Measurements from ENCODE around the gene SLC6A9.

The SLC6A9 gene

GRCh38 chr1:44029260-44029910, 1.9 kb downstream of the SLC6A9 start:
- DNase-seq (ENCODE audit: low read depth): no peak

GRCh38 chr1:44027320-44027719, 3.9 kb downstream of the SLC6A9 start:
- DNase-seq (ENCODE audit: low read depth): no peak

GRCh38 chr1:44025816-44026215, 5.4 kb downstream of the SLC6A9 start:
- DNase-seq (ENCODE audit: low read depth): no peak

GRCh38 chr1:44024903-44025525, 6.2 kb downstream of the SLC6A9 start:
- no peak for DNase-seq (ENCODE audit: low read depth)

- DNase-seq (ENCODE audit: low read depth): no peak
Measured at GRCh38 chr1:44024031-44024902, 7.0 kb downstream of the SLC6A9 start.

- DNase-seq (ENCODE audit: low read depth): no peak
Measured at GRCh38 chr1:44021581-44022321, 9.5 kb downstream of the SLC6A9 start.

GRCh38 chr1:44021156-44021555, 10.1 kb downstream of the SLC6A9 start:
- DNase-seq (ENCODE audit: low read depth): no peak

GRCh38 chr1:44020464-44020863, 10.8 kb downstream of the SLC6A9 start:
- no peak for DNase-seq (ENCODE audit: low read depth)

- DNase-seq (ENCODE audit: low read depth): no peak
Measured at GRCh38 chr1:44019466-44019948, 11.8 kb downstream of the SLC6A9 start.

- no peak for DNase-seq (ENCODE audit: low read depth)
Measured at GRCh38 chr1:44016890-44017400, 14.3 kb downstream of the SLC6A9 start.

GRCh38 chr1:44016041-44016889, 15.0 kb downstream of the SLC6A9 start:
- DNase-seq (ENCODE audit: low read depth): no peak

GRCh38 chr1:44015206-44015605, 16.1 kb downstream of the SLC6A9 start:
- no peak for DNase-seq (ENCODE audit: low read depth)

- DNase-seq (ENCODE audit: low read depth): no peak
Measured at GRCh38 chr1:44014365-44015104, 16.7 kb downstream of the SLC6A9 start.

GRCh38 chr1:44013949-44014348, 17.3 kb downstream of the SLC6A9 start:
- no peak for DNase-seq (ENCODE audit: low read depth)

- DNase-seq (ENCODE audit: low read depth): no peak
Measured at GRCh38 chr1:44012941-44013609, 18.2 kb downstream of the SLC6A9 start.

- DNase-seq (ENCODE audit: low read depth): no peak
Measured at GRCh38 chr1:44012404-44012803, 18.9 kb downstream of the SLC6A9 start.

GRCh38 chr1:44010935-44011471, 20.3 kb downstream of the SLC6A9 start:
- DNase-seq (ENCODE audit: low read depth): no peak

GRCh38 chr1:44008259-44008658, 23.0 kb downstream of the SLC6A9 start:
- no peak for DNase-seq (ENCODE audit: low read depth)

GRCh38 chr1:44002606-44003157, 28.6 kb downstream of the SLC6A9 start:
- no peak for DNase-seq (ENCODE audit: low read depth)

Measured in activated T-helper 1 cell treated with Interleukin-2 at 50 U/mL for 16 hours (primary cell).